ENCODE data around the gene MAP2K4.

GRCh38 chr17:12034538-12034937 is 13.9 kb downstream of the MAP2K4 start:
- TF ChIP-seq, protein P1, sequence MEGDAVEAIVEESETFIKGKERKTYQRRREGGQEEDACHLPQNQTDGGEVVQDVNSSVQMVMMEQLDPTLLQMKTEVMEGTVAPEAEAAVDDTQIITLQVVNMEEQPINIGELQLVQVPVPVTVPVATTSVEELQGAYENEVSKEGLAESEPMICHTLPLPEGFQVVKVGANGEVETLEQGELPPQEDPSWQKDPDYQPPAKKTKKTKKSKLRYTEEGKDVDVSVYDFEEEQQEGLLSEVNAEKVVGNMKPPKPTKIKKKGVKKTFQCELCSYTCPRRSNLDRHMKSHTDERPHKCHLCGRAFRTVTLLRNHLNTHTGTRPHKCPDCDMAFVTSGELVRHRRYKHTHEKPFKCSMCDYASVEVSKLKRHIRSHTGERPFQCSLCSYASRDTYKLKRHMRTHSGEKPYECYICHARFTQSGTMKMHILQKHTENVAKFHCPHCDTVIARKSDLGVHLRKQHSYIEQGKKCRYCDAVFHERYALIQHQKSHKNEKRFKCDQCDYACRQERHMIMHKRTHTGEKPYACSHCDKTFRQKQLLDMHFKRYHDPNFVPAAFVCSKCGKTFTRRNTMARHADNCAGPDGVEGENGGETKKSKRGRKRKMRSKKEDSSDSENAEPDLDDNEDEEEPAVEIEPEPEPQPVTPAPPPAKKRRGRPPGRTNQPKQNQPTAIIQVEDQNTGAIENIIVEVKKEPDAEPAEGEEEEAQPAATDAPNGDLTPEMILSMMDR (conservative IDR thresholded peaks at IDR 0.05; ENCODE audit: low read depth, low read length): no peak
- TF ChIP-seq FOS (IDR thresholded peaks at IDR 0.05; ENCODE audit: low read depth, low read length) (no peak), MXI1 (IDR thresholded peaks at IDR 0.05; ENCODE audit: borderline replicate concordance, low read depth, low read length) (no peak), RAD21 (IDR thresholded peaks at IDR 0.05; ENCODE audit: low read length) (no peak)

All from IMR-90 (cell line).